Kidney tubule cell (primary cell): ENCODE measurements around the gene TGIF2.
"Not testable (repeated sequence)": the region's sequence is repeated elsewhere in the genome, so short reads cannot be mapped to it uniquely, and the experiment has no call there.

Experiments
- DNase-seq: peaks from one replicate; pipeline ENCODE4 v3.0.0-alpha.2; 2018; ENCODE audit warnings: low spot score

Gene TGIF2

DNA sequence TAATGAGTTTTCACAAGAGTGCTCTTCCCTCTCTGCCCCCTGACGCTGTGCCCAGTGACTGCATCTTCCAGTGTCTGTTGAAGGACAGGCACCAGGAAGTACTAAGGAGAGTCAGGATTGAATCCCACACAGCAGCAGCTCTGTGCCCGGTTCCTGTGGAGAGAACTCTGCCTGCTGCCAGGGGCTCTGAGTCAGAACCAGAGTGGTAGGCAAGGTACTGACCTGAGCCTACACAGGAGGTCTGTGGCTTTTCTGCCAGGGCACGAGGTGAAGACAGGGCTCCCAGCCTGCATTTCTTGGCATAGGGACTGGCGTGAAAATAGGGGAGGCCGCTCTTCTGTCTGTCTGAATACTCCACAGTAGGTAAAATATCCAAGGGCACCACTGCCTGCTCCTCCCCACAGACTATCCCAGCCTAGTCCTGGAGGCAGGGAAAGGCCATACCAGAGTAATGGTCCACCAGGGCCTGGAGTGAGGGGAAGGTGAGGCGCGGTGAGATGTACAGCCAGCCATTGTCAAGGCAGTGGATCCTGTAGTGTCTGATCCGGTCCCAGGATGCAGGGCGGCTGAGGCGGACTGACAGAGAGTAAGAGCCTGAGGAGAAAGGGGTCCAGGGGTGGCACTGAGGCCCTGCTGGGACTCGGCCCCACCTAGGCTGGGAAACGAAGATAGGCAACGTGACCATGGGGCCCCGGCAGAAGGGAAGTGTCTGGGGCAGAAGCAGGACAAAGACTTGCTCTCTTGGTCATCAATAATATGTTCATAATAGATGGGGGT lies 41.6 kb downstream of the TGIF2 start:
- peak; percentile 87 for DNase-seq

DNA sequence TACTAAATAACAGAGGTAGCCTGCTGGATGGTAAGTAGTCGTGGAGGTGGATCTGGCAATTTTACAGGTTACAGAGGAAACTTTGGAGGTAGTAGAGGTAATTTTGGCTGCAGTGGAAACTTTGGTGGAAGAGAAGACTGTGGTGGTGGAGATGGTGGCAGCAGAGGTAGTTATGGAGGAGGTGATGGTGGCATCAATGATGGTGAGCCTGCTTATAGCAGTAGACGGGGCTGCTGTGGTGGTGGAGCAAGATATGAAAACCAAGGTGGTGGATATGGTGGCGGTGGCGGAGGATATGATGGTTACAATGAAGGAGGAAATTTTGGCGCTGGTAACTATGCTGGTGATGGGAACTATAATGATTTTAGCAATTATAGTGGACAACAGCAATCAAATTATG lies 47.5 kb downstream of the TGIF2 start:
- DNase-seq: no peak

DNA sequence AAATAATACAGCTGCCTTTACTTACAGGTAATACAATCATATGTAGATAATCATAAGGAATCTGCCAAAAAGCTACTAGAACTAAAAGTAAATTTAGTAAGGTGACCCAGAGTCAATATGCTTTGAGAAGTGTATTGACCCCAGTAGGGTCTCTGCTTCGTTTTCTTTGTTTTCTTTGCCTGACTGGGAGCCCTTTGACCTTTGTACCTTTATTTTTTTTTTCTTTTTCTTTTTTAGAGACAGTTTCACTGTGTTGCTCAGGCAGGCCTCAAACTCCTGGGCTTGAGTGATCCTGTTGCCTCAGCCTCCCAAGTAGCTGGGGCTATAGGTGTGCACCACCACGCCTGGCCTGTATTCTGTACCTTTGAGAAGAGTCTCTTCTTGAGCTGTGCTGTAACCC lies 50.0 kb downstream of the TGIF2 start:
- DNase-seq: no peak

DNA sequence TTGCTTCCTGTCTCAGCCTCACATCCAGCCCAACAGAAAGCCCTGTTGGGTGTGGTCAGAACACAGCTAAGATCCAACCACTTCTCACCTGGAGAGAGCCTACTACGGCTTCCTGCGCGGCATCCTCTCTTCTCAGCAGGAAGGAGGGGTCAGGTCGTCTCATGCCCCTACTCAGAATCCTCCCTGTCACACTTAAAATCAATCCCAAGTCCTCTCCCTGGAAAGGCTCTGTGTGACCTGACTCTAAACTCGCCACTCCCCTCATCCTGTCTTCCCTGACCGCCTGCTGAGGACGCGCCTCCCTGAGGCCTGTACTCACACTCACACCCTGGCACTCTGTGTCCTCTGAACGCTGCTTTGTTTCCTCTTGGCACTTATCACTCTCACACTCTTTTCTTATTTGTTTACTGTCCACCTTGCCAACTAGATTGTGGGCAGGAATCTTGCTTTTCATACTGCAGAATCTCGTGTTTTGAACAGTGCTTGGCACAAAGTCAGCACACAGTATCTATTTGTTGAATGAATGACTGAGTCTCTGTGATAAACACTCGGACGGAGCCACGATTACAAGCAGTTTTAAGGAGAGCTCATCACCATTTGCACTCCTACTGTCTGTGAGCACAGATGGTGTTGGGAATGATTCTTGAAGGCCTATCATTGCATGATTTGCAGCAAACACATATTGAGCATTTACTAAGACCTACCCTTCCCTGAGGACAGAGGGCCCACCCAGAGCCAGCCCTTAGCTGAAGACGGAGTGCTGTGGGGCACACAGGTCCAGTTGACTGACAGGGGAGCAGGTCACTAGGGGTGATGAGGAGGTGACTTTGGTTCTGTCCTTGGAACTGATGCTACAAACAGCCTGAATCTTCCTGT lies 50.9 kb downstream of the TGIF2 start:
- DNase-seq: no peak

- DNase-seq: no peak
Measured at GRCh38 chr20:36624944-36625324, 51.5 kb downstream of the TGIF2 start.

- no peak for DNase-seq
Measured at GRCh38 chr20:36628076-36628475, 54.7 kb downstream of the TGIF2 start.

DNA sequence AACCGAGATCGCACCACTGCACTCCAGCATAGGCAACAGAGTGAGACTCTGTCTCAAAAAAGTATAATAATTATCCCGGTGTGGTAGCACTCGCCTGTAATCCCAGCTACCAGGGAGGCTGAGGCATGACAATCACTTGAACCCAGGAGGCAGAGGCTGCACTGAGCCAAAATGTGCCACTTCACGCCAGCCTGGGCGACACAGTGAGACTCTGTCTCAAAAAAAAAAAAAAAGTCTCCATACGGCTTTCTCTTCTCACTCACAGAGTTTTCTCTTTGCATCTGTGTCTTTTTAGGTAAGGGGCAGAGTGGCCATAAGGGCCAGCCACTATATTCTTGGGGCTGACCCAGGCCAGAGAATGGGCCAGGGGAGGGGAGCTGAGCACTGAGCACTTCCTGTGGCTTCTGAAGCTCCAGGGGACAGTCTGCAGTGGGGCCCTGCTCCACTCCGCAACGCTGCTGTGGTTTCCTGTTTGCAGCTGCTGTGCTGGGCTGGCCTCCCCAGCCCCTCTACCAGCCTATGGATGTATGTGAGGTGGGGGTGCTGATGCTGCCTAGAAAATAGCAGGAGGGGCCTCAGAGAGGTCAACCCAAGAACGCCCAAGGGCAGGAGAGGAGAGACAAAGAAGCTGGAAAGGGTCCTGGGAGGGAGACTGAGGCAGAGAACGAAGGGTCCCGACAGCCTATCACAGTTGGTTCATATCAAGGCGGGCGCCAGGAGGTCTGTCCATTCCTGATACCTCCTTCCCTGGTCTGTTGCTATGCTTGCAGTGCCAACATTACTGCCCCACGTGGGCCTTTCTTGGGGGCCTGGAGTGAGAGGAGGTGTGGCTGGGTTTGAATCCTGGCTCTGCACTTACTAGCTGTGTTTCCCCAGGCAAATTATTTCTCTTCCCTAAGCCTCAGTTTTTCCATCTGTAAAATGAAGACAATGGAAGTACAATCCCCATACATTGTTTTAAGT lies 56.6 kb downstream of the TGIF2 start:
- DNase-seq: no peak

- peak; percentile 91 for DNase-seq
Measured at GRCh38 chr20:36631646-36632045, 58.2 kb downstream of the TGIF2 start.

DNA sequence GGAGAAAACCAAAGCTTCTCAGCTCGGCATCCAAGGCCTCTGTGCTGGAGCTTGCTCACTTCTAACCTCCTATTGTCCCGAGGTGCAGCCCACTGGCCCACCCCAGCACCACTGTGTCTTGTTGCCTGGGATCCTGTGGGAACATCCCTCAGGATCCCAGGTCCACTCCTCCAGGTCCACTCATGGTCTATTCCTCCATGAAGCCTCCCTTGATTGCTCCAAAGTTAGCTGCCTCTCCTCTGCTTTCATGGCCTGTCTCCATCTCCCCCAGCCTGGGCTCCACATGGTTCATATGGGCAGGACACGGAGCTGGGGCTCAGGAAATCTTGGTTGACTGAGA lies 58.7 kb downstream of the TGIF2 start:
- no peak for DNase-seq

GRCh38 chr20:36632487-36633284 lies 59.3 kb downstream of the TGIF2 start:
- DNase-seq: no peak

GRCh38 chr20:36633285-36633772 lies 59.9 kb downstream of the TGIF2 start:
- DNase-seq: no peak

GRCh38 chr20:36634342-36634741 lies 60.9 kb downstream of the TGIF2 start:
- DNase-seq: no peak

- DNase-seq: not testable (repeated sequence)
Measured at GRCh38 chr20:36638876-36639400, 65.5 kb downstream of the TGIF2 start.

DNA sequence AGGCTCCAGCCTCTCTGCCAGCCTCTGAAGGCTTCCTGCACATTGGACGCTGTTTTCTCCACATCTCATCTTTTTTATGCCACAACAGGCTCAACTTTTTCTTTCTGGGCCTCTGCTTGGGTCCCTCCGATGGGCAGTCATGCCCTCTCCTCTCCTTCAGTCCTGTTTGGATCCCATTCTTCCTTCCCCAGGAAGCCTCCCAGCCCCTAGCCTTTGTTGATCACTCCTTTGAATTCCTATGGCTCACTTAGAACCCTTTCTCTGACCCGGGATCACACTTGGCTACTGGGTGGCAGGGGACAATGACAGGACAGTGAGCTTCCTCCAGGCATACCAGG lies 68.1 kb downstream of the TGIF2 start:
- no peak for DNase-seq

GRCh38 chr20:36642136-36642535 lies 68.7 kb downstream of the TGIF2 start:
- DNase-seq: no peak
